ENCODE measurements around the gene CACNG6. TPM values are rescaled to one million over a fixed set of nuclear protein-coding genes. Genes with fewer than 3 reads are reported as not detected.
"Not testable (repeated sequence)": the region's sequence is repeated elsewhere in the genome, so short reads cannot be mapped to it uniquely, and the experiment has no call there.

Gene CACNG6
- total RNA-seq, 1 donor from 2014 or later = not detected

DNA sequence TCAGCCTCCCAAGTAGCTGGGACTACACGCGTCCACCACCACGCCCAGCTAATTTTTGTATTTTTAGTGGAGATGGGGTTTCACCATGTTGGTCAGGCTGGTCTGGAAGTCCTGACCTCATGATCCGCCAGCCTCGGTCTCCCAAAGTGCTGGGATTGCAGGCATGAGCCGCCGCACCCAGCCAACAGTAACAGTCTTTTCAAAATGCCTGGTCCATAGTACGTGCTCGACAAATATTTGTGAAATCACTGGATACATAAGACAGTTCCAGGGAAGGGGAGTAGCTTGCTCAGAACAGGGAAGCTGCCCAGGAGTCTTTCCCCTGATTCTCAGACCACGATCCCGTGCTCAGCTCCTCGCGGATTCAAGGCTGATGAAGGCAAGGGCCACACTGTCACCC, 30.5 kb downstream of the CACNG6 start:
- Mint-ChIP-seq H3K9me3 (no peaks in the 10 kb centered on the region), H3K36me3 (ENCODE audit: low read depth) (no peaks in the 10 kb centered on the region), H3K4me1 (ENCODE audit: low read depth) (no peaks in the 10 kb centered on the region), H3K27ac (no peak overlapping the region), H3K27me3 (ENCODE audit: insufficient read depth) (no peaks in the 10 kb centered on the region), H3K4me3 (no peak overlapping the region)
- intact Hi-C loops (cut with micrococcal nuclease) = loop anchor here (5.0 kb wide), 2 partner anchors 115 to 825 kb away; partner anchors contain the start of gene CACNG7
- no peak for DNase-seq (ENCODE audit: low spot score)

DNA sequence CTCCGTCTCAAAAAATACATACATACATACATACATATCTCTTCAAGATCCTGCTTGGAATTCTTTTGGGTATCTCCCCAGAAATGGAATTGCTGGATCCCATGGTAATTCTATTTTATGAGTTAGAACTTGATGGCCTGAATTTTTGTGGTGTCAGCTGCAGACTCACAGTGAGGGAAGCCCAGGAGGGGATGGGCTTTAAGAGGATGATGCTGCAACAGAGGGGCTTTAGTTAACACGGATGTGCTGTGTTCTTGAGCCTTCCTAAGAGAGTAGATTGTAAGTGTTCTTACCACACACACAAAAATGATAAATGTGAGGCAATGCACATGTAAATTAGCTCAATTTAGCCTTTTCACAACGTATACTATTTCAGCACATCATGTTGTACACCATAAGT, 31.8 kb downstream of the CACNG6 start:
- Mint-ChIP-seq H3K36me3 (ENCODE audit: low read depth) (no peaks in the 10 kb centered on the region), H3K4me1 (ENCODE audit: low read depth) (no peaks in the 10 kb centered on the region), H3K9me3 (no peaks in the 10 kb centered on the region), H3K27me3 (ENCODE audit: insufficient read depth) (no peaks in the 10 kb centered on the region), H3K4me3 (no peak overlapping the region), H3K27ac (no peak overlapping the region)
- intact Hi-C loops (cut with micrococcal nuclease) = loop anchor here (5.0 kb wide), 2 partner anchors 116 to 826 kb away; partner anchors contain the start of gene CACNG7
- DNase-seq (ENCODE audit: low spot score) = no peak

DNA sequence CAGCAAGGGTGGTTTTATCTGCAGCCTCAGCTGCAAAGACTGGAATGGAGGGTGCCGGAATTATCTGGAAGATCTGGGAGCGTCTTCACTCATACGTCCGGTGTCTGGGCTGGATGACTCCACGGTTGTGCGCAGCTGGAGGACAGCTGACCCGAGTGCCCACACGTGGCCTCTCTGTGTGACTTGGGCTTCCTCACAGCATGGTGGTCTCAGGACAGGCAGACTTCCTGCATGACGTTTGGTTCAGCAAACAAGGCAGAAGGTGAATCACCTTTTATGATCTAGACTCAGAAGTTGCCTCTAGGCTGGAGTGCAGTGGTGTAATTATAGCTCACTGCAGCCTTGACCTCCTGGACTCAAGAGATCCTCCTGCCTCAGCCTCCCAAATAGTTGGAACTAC, 33.2 kb downstream of the CACNG6 start:
- H3K4me1 Mint-ChIP-seq (ENCODE audit: low read depth) = no peaks in the 10 kb centered on the region
- intact Hi-C loops (cut with micrococcal nuclease) = loop anchor here (1.0 to 5.0 kb wide), 4 partner anchors 117 to 827 kb away; partner anchors contain the start of gene CACNG7

DNA sequence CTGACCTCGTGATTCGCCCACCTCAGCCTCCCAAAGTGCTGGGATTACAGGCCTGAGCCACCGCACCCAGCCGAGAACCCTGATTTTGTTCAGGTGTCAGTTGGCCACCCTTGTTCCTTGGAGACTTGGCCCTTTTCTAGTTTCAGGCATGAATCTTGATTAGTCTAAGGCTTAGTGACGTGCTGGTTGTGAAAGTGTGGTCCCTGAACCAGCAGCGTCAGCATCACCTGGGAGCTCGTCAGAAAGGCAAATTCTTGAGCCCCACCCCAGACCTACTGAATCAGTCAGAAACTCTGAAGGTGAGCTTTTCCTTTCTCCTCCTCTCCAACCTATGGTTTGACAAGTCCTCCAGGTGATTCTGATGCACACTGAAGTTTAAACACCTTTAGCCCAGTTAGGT, 35.2 kb downstream of the CACNG6 start:
- intact Hi-C loops (cut with micrococcal nuclease) = no loop called here
- no peak overlapping the region for H3K27ac Mint-ChIP-seq
- no peak overlapping the region for H3K4me3 Mint-ChIP-seq
- H3K9me3 Mint-ChIP-seq = no peaks in the 10 kb centered on the region
- H3K36me3 Mint-ChIP-seq (ENCODE audit: low read depth) = no peaks in the 10 kb centered on the region
- peaks cover 2% of the 10 kb centered on the region for H3K27me3 Mint-ChIP-seq (ENCODE audit: insufficient read depth)
- H3K4me1 Mint-ChIP-seq (ENCODE audit: low read depth) = no peaks in the 10 kb centered on the region
- no peak for DNase-seq (ENCODE audit: low spot score)

More for the DNA sequence above, 33.2 kb downstream of the CACNG6 start:
- H3K27me3 Mint-ChIP-seq (ENCODE audit: insufficient read depth) = no peaks in the 10 kb centered on the region
- no peak for DNase-seq (ENCODE audit: low spot score)
- no peak overlapping the region for H3K27ac Mint-ChIP-seq
- no peaks in the 10 kb centered on the region for H3K9me3 Mint-ChIP-seq
- no peak overlapping the region for H3K4me3 Mint-ChIP-seq
- H3K36me3 Mint-ChIP-seq (ENCODE audit: low read depth) = no peaks in the 10 kb centered on the region

DNA sequence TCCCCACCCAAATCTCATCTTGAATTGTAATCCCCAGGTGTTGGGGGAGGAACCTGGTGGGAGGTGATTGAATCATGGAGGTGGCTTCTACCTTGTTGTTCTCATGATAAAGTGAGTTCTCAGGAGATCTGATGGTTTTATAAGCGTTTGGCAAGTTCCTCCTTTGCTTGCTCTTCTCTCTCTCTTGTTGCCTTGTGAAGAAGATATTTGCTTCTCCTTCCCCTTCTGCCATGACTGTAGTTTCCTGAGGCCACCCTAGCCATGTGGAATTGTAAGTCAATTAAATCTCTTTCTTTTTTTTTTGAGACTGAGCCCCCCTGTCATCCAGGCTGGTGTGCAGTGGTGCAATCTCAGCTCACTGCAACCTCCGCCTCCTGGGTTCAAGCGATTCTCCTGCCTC, 37.9 kb downstream of the CACNG6 start:
- intact Hi-C loops (cut with micrococcal nuclease) = no loop called here
- Mint-ChIP-seq H3K4me1 (ENCODE audit: low read depth) (no peaks in the 10 kb centered on the region), H3K4me3 (no peak overlapping the region), H3K27me3 (ENCODE audit: insufficient read depth) (peaks cover 2% of the 10 kb centered on the region), H3K36me3 (ENCODE audit: low read depth) (no peaks in the 10 kb centered on the region), H3K27ac (no peak overlapping the region), H3K9me3 (no peaks in the 10 kb centered on the region)
- no peak for DNase-seq (ENCODE audit: low spot score)

DNA sequence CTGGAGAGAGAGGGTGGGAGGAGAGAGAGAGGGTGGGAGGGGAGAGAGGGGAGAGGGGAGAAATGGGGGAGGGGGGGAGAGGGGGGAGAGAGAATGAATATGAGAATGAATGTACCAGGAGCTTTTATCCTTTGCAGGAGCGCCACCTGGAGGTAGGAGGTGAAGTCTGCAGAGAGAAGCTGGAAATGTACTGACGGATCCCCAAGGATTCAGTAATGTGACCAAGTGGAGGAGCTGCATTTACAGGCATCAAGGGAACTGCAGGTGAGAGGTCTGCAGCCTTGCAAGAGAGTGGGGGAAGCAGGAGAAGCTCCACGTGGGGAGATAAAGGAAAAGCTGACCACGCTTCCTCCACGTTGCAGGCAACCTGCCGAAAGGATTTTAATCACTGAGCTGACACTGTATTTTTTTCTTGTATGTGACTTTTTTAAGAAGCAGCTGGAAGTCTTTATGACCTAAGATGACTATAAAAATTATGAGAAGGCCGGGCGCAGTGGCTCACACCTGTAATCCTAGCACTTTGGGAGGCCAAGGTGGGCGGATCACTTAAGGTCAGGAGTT, 38.6 kb downstream of the CACNG6 start:
- no peaks in the 10 kb centered on the region for H3K4me1 Mint-ChIP-seq (ENCODE audit: low read depth)
- no peaks in the 10 kb centered on the region for H3K36me3 Mint-ChIP-seq (ENCODE audit: low read depth)
- no peak overlapping the region for H3K27ac Mint-ChIP-seq
- peak; percentile 12 for DNase-seq (ENCODE audit: low spot score)
- H3K4me3 Mint-ChIP-seq = no peak overlapping the region
- intact Hi-C loops (cut with micrococcal nuclease) = loop anchor here (1.0 kb wide), 2 partner anchors 188 to 237 kb away; no protein-coding TSS in a partner anchor
- no peaks in the 10 kb centered on the region for H3K9me3 Mint-ChIP-seq
- H3K27me3 Mint-ChIP-seq (ENCODE audit: insufficient read depth) = peaks cover 2% of the 10 kb centered on the region

DNA sequence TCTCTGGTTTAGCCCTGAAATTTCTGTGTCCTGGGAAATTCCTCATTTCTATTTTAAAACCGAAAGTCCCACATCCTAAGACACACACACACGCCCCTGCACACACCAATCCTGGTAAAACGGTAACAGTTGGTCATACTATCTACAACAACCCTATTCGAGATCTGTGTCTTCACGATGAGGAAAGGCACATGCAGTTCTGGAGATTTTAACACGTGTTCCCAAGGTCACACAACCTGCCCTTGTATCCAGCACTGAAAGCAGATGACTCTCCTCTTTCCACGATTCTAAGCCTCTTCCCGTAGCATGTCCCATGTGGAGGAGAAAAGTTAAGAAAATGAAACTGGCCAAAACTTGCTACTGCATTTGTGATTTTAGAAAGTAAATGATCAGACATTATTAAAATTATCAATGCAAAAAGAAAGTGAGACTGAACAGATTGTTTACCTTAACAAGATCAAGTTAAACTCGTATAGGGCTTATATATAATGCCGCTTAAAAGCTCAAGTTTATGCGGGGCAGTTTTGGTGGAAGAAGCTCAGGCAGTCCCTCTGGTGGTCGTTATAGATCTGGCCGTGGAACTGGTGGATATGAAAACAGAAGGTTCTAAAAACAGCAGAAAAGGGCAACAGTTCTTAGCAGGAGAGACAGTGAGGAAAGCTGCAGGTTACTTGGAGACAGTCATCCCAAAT, 39.6 kb downstream of the CACNG6 start:
- H3K27me3 Mint-ChIP-seq (ENCODE audit: insufficient read depth) = peaks cover 2% of the 10 kb centered on the region
- H3K27ac Mint-ChIP-seq = no peak overlapping the region
- H3K4me1 Mint-ChIP-seq (ENCODE audit: low read depth) = no peaks in the 10 kb centered on the region
- no peaks in the 10 kb centered on the region for H3K9me3 Mint-ChIP-seq
- intact Hi-C loops (cut with micrococcal nuclease) = loop anchor here (1.0 kb wide), 2 partner anchors 189 to 238 kb away; no protein-coding TSS in a partner anchor
- H3K36me3 Mint-ChIP-seq (ENCODE audit: low read depth) = no peaks in the 10 kb centered on the region
- DNase-seq (ENCODE audit: low spot score) = no peak
- no peak overlapping the region for H3K4me3 Mint-ChIP-seq

DNA sequence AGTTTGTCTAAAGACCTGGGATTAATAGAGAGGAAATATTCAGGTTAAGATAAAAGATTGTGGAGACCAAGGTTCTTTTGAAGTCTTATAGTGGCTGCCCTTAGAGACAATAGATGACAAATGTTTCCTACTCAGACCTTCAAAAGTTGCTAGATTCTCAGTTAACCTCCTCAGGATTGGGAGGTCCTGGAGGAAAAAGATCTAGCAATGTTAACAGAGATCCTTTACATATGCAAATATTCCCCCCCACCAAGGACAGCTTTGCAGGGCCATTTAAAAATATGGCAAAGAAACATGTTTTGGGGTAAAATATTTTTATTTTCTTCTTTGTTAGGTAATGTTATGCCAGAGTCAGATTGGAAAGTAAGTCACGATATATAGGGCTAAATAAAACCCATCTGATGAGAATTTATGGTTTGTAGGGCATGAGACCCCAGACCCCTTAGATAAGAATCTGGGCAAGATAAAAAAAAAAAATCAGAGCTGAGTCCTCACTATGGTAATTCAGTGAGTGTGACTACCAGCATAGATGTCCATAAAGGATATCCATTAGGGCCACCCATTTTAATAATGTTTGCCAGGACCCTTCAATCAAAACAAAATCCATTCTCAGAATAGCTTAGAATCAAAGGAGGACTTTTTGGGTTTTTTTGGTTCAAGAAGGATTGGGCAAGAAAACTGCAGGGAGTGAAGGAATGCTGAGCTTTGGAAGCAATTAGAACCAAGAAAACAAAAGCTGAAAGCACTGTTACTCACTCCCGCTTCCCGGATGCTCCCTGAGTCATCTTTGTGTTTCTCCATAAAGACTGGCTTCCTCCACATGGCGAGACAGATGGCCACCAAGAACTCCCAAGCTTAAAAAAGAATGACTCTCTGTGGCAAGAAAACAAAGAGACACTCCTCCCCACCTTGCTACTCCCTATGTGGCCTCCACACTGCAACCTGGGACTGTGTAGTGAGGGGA, 44.1 kb downstream of the CACNG6 start:
- no peak overlapping the region for H3K4me3 Mint-ChIP-seq
- H3K9me3 Mint-ChIP-seq = no peaks in the 10 kb centered on the region
- no peaks in the 10 kb centered on the region for H3K36me3 Mint-ChIP-seq (ENCODE audit: low read depth)
- no peak overlapping the region for H3K27ac Mint-ChIP-seq
- peaks cover 2% of the 10 kb centered on the region for H3K27me3 Mint-ChIP-seq (ENCODE audit: insufficient read depth)
- DNase-seq (ENCODE audit: low spot score) = no peak
- H3K4me1 Mint-ChIP-seq (ENCODE audit: low read depth) = no peaks in the 10 kb centered on the region
- intact Hi-C loops (cut with micrococcal nuclease) = no loop called here

DNA sequence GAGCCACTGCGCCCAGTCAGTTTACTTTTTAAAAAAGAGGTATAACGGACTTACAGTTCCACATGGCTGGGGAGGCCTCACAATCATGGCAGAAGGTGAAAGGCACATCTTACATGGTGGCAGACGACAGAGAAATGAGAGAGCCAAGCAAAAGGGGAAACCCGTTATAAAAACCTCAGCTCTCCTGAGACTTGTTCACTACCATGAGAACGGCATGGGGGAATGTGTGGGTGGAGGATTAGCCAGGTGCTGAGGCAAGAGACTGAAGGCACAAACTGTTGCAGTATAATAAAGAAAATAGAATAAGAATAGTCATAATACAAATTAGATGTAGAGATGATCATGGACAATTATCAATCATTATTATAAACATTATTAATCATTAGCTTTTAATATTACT, 45.1 kb downstream of the CACNG6 start:
- H3K4me3 Mint-ChIP-seq; DNase-seq (ENCODE audit: low spot score); H3K9me3 Mint-ChIP-seq; intact Hi-C loops (cut with micrococcal nuclease); H3K4me1 Mint-ChIP-seq (ENCODE audit: low read depth); H3K27ac Mint-ChIP-seq; H3K36me3 Mint-ChIP-seq (ENCODE audit: low read depth); H3K27me3 Mint-ChIP-seq (ENCODE audit: insufficient read depth): not testable (repeated sequence)

DNA sequence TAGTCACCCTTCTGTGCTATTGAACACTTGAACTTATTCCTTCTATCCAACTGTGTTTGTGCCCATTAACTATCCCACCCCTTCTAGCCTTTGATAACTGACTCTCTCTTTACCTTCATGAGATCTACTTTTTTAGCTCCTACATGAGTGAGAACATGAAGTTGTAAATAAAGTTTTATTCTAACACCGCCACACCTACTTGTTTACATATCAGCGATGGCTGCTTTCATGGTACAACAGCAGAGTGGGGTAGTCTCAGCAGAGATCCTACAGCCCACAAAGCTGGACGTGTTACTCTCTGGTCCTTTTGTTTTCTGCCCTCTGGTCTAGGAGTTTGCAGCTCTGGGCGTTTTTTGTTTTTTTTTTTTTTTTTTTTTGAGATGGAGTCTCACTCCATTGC, 48.6 kb downstream of the CACNG6 start:
- Mint-ChIP-seq H3K4me1 (ENCODE audit: low read depth) (no peaks in the 10 kb centered on the region), H3K27ac (no peak overlapping the region), H3K4me3 (no peak overlapping the region)

DNA sequence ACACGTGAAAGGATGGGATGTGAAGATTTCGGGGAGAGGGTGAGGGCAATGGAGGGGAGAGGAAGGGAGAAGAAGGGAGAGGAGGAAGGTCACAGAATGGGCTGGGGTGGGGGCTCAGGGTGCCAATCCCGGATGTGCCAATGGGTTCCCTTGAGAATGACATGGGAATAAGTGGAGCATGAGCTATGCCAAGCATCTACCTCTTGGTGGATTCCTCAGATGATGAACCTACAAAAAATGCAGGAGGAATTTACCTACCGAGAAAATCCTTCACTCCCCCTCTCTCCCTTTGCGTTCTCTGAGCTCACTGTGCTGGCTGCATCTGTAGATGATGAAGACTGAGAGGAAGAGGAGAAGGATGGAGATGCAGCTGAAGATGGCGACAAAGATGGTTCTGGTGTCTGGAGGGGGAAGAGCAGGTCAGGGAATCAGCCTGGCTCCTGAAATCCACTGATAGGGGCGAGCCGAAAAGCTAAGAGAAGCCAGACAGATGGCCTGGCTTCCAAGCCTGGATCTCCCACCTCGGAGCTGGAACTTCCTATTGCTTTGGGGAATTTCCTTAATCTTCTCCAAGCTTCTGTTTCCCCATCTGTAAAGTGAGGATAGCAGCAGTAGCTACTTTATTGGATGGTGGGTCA, 50.7 kb downstream of the CACNG6 start:
- intact Hi-C loops (cut with micrococcal nuclease) = no loop called here
- Mint-ChIP-seq H3K4me3 (no peak overlapping the region), H3K36me3 (ENCODE audit: low read depth) (no peaks in the 10 kb centered on the region), H3K27me3 (ENCODE audit: insufficient read depth) (peaks cover 3% of the 10 kb centered on the region), H3K9me3 (no peaks in the 10 kb centered on the region), H3K4me1 (ENCODE audit: low read depth) (no peaks in the 10 kb centered on the region), H3K27ac (no peak overlapping the region)
- DNase-seq (ENCODE audit: low spot score) = no peak

More for the DNA sequence above, 48.6 kb downstream of the CACNG6 start:
- no peaks in the 10 kb centered on the region for H3K9me3 Mint-ChIP-seq
- no peaks in the 10 kb centered on the region for H3K36me3 Mint-ChIP-seq (ENCODE audit: low read depth)
- no peak for DNase-seq (ENCODE audit: low spot score)
- intact Hi-C loops (cut with micrococcal nuclease) = no loop called here
- peaks cover 2% of the 10 kb centered on the region for H3K27me3 Mint-ChIP-seq (ENCODE audit: insufficient read depth)

DNA sequence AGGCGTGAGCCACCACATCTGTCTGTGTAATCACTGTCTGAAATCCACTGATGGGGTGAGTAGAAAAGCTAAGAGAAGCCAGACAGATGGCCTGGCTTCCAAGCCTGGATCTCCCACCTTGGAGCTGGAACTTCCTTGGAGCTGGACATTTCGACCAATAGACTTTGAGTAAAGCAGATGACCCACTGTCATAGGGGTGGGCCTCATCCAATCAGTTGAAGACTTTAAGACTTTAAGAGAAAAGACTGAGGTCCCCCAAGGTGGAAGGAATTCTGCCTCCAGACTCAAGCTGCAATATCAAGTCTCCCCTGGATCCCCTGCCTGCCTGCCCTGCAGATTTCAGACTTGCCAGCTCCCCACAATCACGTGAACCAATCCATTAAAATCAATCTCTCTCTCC, 51.6 kb downstream of the CACNG6 start:
- peaks cover 3% of the 10 kb centered on the region for H3K27me3 Mint-ChIP-seq (ENCODE audit: insufficient read depth)
- H3K9me3 Mint-ChIP-seq = no peaks in the 10 kb centered on the region
- no peaks in the 10 kb centered on the region for H3K4me1 Mint-ChIP-seq (ENCODE audit: low read depth)
- no peak for DNase-seq (ENCODE audit: low spot score)
- no peaks in the 10 kb centered on the region for H3K36me3 Mint-ChIP-seq (ENCODE audit: low read depth)
- intact Hi-C loops (cut with micrococcal nuclease) = no loop called here
- H3K4me3 Mint-ChIP-seq = no peak overlapping the region
- H3K27ac Mint-ChIP-seq = no peak overlapping the region
